NOMO-1 treated with DMSO at 0.1 percent for 48 hours (cell line): ENCODE data around the gene BCAS1.

Experiments
- DNase-seq: peaks from one replicate; lab custom pipeline; 2025; ENCODE audit not compliant: unreplicated experiment; lab: John Stamatoyannopoulos, UW

Gene BCAS1

GRCh38 chr20:54103762-54104600 lies 33.6 kb upstream of the BCAS1 start:
- no peak for DNase-seq

- peak; percentile 78 for DNase-seq
These were observed 32.8 kb upstream of the BCAS1 start for GRCh38 chr20:54103067-54103761.

GRCh38 chr20:54102543-54102942 lies 32.1 kb upstream of the BCAS1 start:
- DNase-seq: no peak

- DNase-seq: no peak
These were observed 30.2 kb upstream of the BCAS1 start for GRCh38 chr20:54100563-54100962.

GRCh38 chr20:54099894-54100293 lies 29.5 kb upstream of the BCAS1 start:
- no peak for DNase-seq

- DNase-seq: no peak
These were observed 27.7 kb upstream of the BCAS1 start for GRCh38 chr20:54098047-54098446.

GRCh38 chr20:54097236-54097529 lies 26.8 kb upstream of the BCAS1 start:
- DNase-seq: no peak

- DNase-seq: no peak
These were observed 25.4 kb upstream of the BCAS1 start for GRCh38 chr20:54095824-54096223.

- no peak for DNase-seq
These were observed 23.8 kb upstream of the BCAS1 start for GRCh38 chr20:54094268-54094580.

- no peak for DNase-seq
These were observed 23.3 kb upstream of the BCAS1 start for GRCh38 chr20:54093423-54094267.

- no peak for DNase-seq
These were observed 21.6 kb upstream of the BCAS1 start for GRCh38 chr20:54092021-54092420.

- no peak for DNase-seq
These were observed 20.7 kb upstream of the BCAS1 start for GRCh38 chr20:54091120-54091480.

- peak; percentile 53 for DNase-seq
These were observed 20.1 kb upstream of the BCAS1 start for GRCh38 chr20:54090230-54091119.

- no peak for DNase-seq
These were observed 18.0 kb upstream of the BCAS1 start for GRCh38 chr20:54088430-54088829.

GRCh38 chr20:54086507-54087039 lies 16.2 kb upstream of the BCAS1 start:
- no peak for DNase-seq

GRCh38 chr20:54085910-54086309 lies 15.5 kb upstream of the BCAS1 start:
- no peak for DNase-seq

- no peak for DNase-seq
These were observed 15.0 kb upstream of the BCAS1 start for GRCh38 chr20:54085425-54085824.

GRCh38 chr20:54084727-54085388 lies 14.5 kb upstream of the BCAS1 start:
- DNase-seq: no peak

GRCh38 chr20:54084193-54084592 lies 13.8 kb upstream of the BCAS1 start:
- DNase-seq: no peak

- peak; percentile 17 for DNase-seq
These were observed 13.1 kb upstream of the BCAS1 start for GRCh38 chr20:54083459-54083858.
